IMR-90 (cell line): ENCODE data around the gene NELL1. TPM values are rescaled to one million over a fixed set of nuclear protein-coding genes. Genes with fewer than 3 reads are reported as not detected.

Experiments used
- ATAC-seq: fragments of 200-7000 bp; cut with Tn5 transposase; 2 replicates; pipeline ENCODE4 v1.9.1; 2020; ENCODE audit warnings: low read depth, mild to moderate bottlenecking, moderate library complexity
- BruUV-seq: library from RNA; stranded (reverse); fragments of 400-500 nt; replicated peaks from 2 replicates; lab custom pipeline; 2021; lab: Mats Ljungman, UMichigan
- CTCF ChIA-PET: fragments of 300-600 bp; formaldehyde crosslinking; extraction: SDS; loops from one replicate; lab custom pipeline; 2021; ENCODE audit warnings: antibody characterized with exemption; lab: Yijun Ruan, JAX
- POLR2A ChIA-PET: fragments of 300-600 bp; sonication (Branson Sonifier 250); formaldehyde crosslinking; loops from one replicate; lab custom pipeline; 2022; ENCODE audit warnings: antibody characterized with exemption; ENCODE audit not compliant: unreplicated experiment; lab: Charles Lee
- DNase-seq: peaks from one replicate; pipeline ENCODE4 v3.0.0; 2013
- H2AFZ ChIP-seq: replicated peaks from 2 replicates; pipeline ENCODE3; 2013; ENCODE audit warnings: low read length, mild to moderate bottlenecking; ENCODE audit not compliant: poor library complexity
- H2AK5ac ChIP-seq: 2 replicates; pipeline ENCODE4 v1.6.1; 2013; ENCODE audit warnings: low read depth, low read length, inconsistent platforms
- H2AK9ac ChIP-seq: replicated peaks from 2 replicates; pipeline ENCODE3; 2013; ENCODE audit warnings: mild to moderate bottlenecking, low read depth, low read length, moderate library complexity; ENCODE audit not compliant: poor library complexity
- H2BK120ac ChIP-seq: 2 replicates; pipeline ENCODE4 v1.6.1; 2013; ENCODE audit warnings: low read depth, low read length, inconsistent platforms
- H2BK15ac ChIP-seq: 3 replicates; pipeline ENCODE4 v1.6.1; 2013; ENCODE audit warnings: low read depth, low read length, inconsistent platforms
- H2BK20ac ChIP-seq: 2 replicates; pipeline ENCODE4 v1.6.1; 2013; ENCODE audit warnings: low read depth, mild to moderate bottlenecking, inconsistent platforms, low read length, moderate library complexity
- H2BK5ac ChIP-seq: 2 replicates; pipeline ENCODE4 v1.6.1; 2013; ENCODE audit warnings: mild to moderate bottlenecking, low read depth, low read length, inconsistent platforms; ENCODE audit not compliant: poor library complexity, severe bottlenecking
- H3K14ac ChIP-seq: replicated peaks from 2 replicates; pipeline ENCODE4 v1.6.1; 2013; ENCODE audit warnings: low read depth, low read length, inconsistent platforms
- H3K18ac ChIP-seq: 2 replicates; pipeline ENCODE4 v1.6.1; 2013; ENCODE audit warnings: low read depth, low read length, control low read depth
- H3K23ac ChIP-seq: 2 replicates; pipeline ENCODE4 v1.6.1; 2013; ENCODE audit warnings: low read depth, low read length, inconsistent platforms
- H3K27ac ChIP-seq: 2 replicates; pipeline ENCODE4 v1.5.1; 2013; ENCODE audit warnings: mild to moderate bottlenecking, control low read depth, low read length; ENCODE audit not compliant: insufficient read depth
- H3K27me3 ChIP-seq: 2 replicates; pipeline ENCODE4 v1.6.1; 2013; ENCODE audit warnings: low read length; ENCODE audit not compliant: control insufficient read depth, insufficient read depth
- H3K36me3 ChIP-seq: 2 replicates; pipeline ENCODE4 v1.6.1; 2013; ENCODE audit warnings: low read length, mixed read lengths; ENCODE audit not compliant: control insufficient read depth, insufficient read depth
- H3K4ac ChIP-seq: 2 replicates; pipeline ENCODE4 v1.6.1; 2013; ENCODE audit warnings: low read depth, low read length, inconsistent platforms
- H3K4me1 ChIP-seq: 2 replicates; pipeline ENCODE4 v1.6.1; 2013; ENCODE audit warnings: low read length, mixed read lengths; ENCODE audit not compliant: control insufficient read depth, insufficient read depth
- H3K4me2 ChIP-seq: 2 replicates; pipeline ENCODE4 v1.6.1; 2013; ENCODE audit warnings: low read depth, mild to moderate bottlenecking, control low read depth, low read length, moderate library complexity
- H3K4me3 ChIP-seq: 2 replicates; pipeline ENCODE4 v1.5.1; 2013; ENCODE audit warnings: low read depth, mild to moderate bottlenecking, control low read depth, low read length, moderate library complexity; ENCODE audit not compliant: insufficient read depth
- H3K56ac ChIP-seq: 2 replicates; pipeline ENCODE4 v1.6.1; 2013; ENCODE audit warnings: low read length, inconsistent platforms; ENCODE audit not compliant: insufficient read depth; ENCODE audit errors: extremely low read depth
- H3K79me1 ChIP-seq, 2 experiments: 2 replicates each; pipeline ENCODE4 v1.6.1; 2013; ENCODE audit warnings: low read length in 2 of 2, inconsistent platforms in 1 of 2, low read depth in 1 of 2
- H3K9ac ChIP-seq: 2 replicates; pipeline ENCODE4 v1.6.1; 2013; ENCODE audit warnings: low read depth, low read length, control low read depth
- H3K9me1 ChIP-seq: 2 replicates; pipeline ENCODE4 v1.6.1; 2013; ENCODE audit warnings: low read length, inconsistent platforms; ENCODE audit not compliant: insufficient read depth
- H3K9me3 ChIP-seq: 2 replicates; pipeline ENCODE4 v1.6.1; 2013; ENCODE audit warnings: low read length; ENCODE audit not compliant: control insufficient read depth, insufficient read depth
- H4K20me1 ChIP-seq: 2 replicates; pipeline ENCODE4 v1.6.1; 2013; ENCODE audit warnings: low read length, inconsistent platforms; ENCODE audit not compliant: insufficient read depth
- H4K5ac ChIP-seq: 2 replicates; pipeline ENCODE4 v1.6.1; 2013; ENCODE audit warnings: mild to moderate bottlenecking, low read depth, low read length, control low read depth
- H4K8ac ChIP-seq, 2 experiments: 2 replicates each; pipeline ENCODE4 v1.6.1; 2013; ENCODE audit warnings: low read depth in 2 of 2, low read length in 2 of 2, control low read depth in 1 of 2, inconsistent platforms in 1 of 2
- H4K91ac ChIP-seq: 2 replicates; pipeline ENCODE4 v1.6.1; 2013; ENCODE audit warnings: low read depth, low read length, inconsistent platforms; ENCODE audit not compliant: insufficient read depth
- CEBPB ChIP-seq: IDR thresholded peaks from 2 replicates; pipeline ENCODE4 v1.6.1; 2012; ENCODE audit warnings: low read depth, low read length, improper control_type of control experiment
- ELK1 ChIP-seq: fragments of 150-350 bp; IDR thresholded peaks from 2 replicates; pipeline ENCODE4 v1.6.1; 2016; ENCODE audit warnings: low read depth, mild to moderate bottlenecking, low read length, moderate library complexity, borderline replicate concordance
- MAFK ChIP-seq: IDR thresholded peaks from 2 replicates; pipeline ENCODE4 v1.6.1; 2012; ENCODE audit warnings: low read depth, low read length, improper control_type of control experiment
- MAZ ChIP-seq: IDR thresholded peaks from 2 replicates; pipeline ENCODE4 v1.6.1; 2012; ENCODE audit warnings: low read depth, mild to moderate bottlenecking, low read length, improper control_type of control experiment, moderate library complexity, borderline replicate concordance
- POLR2A ChIP-seq: IDR thresholded peaks from 2 replicates; pipeline ENCODE4 v1.6.1; 2012; ENCODE audit warnings: mild to moderate bottlenecking, low read depth, low read length
- USF2 ChIP-seq: fragments of 150-350 bp; IDR thresholded peaks from 2 replicates; pipeline ENCODE4 v1.6.1; 2017; ENCODE audit warnings: mild to moderate bottlenecking, antibody characterized with exemption, low read length, low read depth
- WGBS, 2 experiments: methylation state at CpG; one replicate each; pipeline versions ENCODE4 v1.1.5 to v1.1.7; 2013; ENCODE audit warnings: missing lambda C conversion rate in 2 of 2; ENCODE audit not compliant: insufficient read length in 1 of 2; ENCODE audit errors: extremely low coverage in 2 of 2; 5-methylcytosine and 5-hydroxymethylcytosine counted together
- dilution Hi-C: fragments of 300-500 bp; cut with HindIII; formaldehyde crosslinking; loops from one replicate; pipeline ENCODE4 v1.14.3; 2018; ENCODE audit warnings: low sequenced_read_pairs; ENCODE audit not compliant: unreplicated experiment
- in situ Hi-C: fragments of 300-500 bp; cut with MboI; formaldehyde crosslinking; loops from 3 replicates; pipeline ENCODE4 v1.14.3; 2019; ENCODE audit warnings: low sequenced_read_pairs, inconsistent platforms, mixed read lengths
- intact Hi-C: fragments of 100-400 bp; cut with micrococcal nuclease; formaldehyde crosslinking; loops from 2 replicates; pipeline ENCODE4 v1.10.0; 2022
- polyA plus RNA-seq, 3 experiments: library from polyadenylated mRNA; depleted of rRNA; stranded (reverse); fragments of >200 nt; gene quantifications; 2 replicates each; pipeline ENCODE4 v1.2.3, GENCODE V29; 2012; ENCODE audit warnings: low replicate concordance in 1 of 3
- total RNA-seq: library from RNA; depleted of rRNA; stranded (reverse); fragments of >200 nt; gene quantifications from 2 replicates; pipeline ENCODE4 v1.2.3, GENCODE V29; 2012

The NELL1 gene
- total and polyA plus RNA-seq, 2 of the 4 experiments (the other 2 are of a cell fraction): not detected

GRCh38 chr11:21371044-21371443, 701.7 kb downstream of the NELL1 start:
- Histone ChIP-seq H3K27me3 (no peaks in the 10 kb centered on the region), H3K23ac (no peak overlapping the region), H3K4me1 (no peaks in the 10 kb centered on the region), H4K91ac (no peak overlapping the region), H4K5ac (no peak overlapping the region), H3K4me3 (no peak overlapping the region), H4K8ac (no peak overlapping the region), H3K27ac (no peak overlapping the region), H4K20me1 (no peaks in the 10 kb centered on the region), H3K14ac (no peak overlapping the region), H3K18ac (no peak overlapping the region), H2BK120ac (no peak overlapping the region), H3K9ac (no peak overlapping the region), H3K4ac (no peak overlapping the region), H2AK9ac (no peak overlapping the region), H2AK5ac (no peak overlapping the region), H2BK15ac (no peak overlapping the region), H3K36me3 (no peaks in the 10 kb centered on the region), H3K4me2 (no peak overlapping the region), H3K56ac (no peak overlapping the region), H2BK20ac (no peak overlapping the region), H3K79me1 (no peaks in the 10 kb centered on the region), H2AFZ (no peak overlapping the region), H3K9me3 (peaks cover 6% of the 10 kb centered on the region), H3K9me1 (no peaks in the 10 kb centered on the region), H2BK5ac (no peak overlapping the region)
- intact Hi-C loops: no loop called here
- CTCF ChIA-PET: no interaction called here
- DNase-seq (no peak), ATAC-seq (no peak)
- dilution Hi-C loops: no loop called here
- BruUV-seq: no TSS peak
- no CpG with 5 or more reads among the region's 5 CpGs for WGBS, 2 experiments
- TF ChIP-seq ELK1 (no peak), CEBPB (no peak), MAZ (no peak), POLR2A (no peak), USF2 (no peak), MAFK (0 out of 2 replicates have a peak, but pooled peaks have one; percentile 6)
- in situ Hi-C loops: no loop called here
- POLR2A ChIA-PET: no interaction called here
